Stimulated activated CD4-positive, alpha-beta T cell treated with anti-CD3 and anti-CD28 coated beads, Interleukin-15, amount 100 ng/mL, for 48 hours (primary cell): ENCODE results near the gene USF1.
A peak's percentile ranks its signal among the peaks of the same experiment; 100 is the strongest.
"Not testable (repeated sequence)": the region's sequence is repeated elsewhere in the genome, so short reads cannot be mapped to it uniquely, and the experiment has no call there.

Source experiments
- DNase-seq, 2 donors: peaks; one replicate each; pipeline ENCODE4 v3.0.0-alpha.2; 2020; ENCODE audit warnings: low read depth in 2 of 2

Gene USF1

GRCh38 chr1:161077426-161077825, 31.6 kb upstream of the USF1 start:
- no peak for DNase-seq

- no peak for DNase-seq
Observed at GRCh38 chr1:161076410-161076809, 30.6 kb upstream of the USF1 start.

- no peak for DNase-seq
Observed at GRCh38 chr1:161074676-161075368, 29.0 kb upstream of the USF1 start.

GRCh38 chr1:161073474-161074121, 27.8 kb upstream of the USF1 start:
- DNase-seq: no peak

GRCh38 chr1:161072751-161073449, 27.1 kb upstream of the USF1 start:
- no peak for DNase-seq

GRCh38 chr1:161071886-161072371, 26.2 kb upstream of the USF1 start:
- DNase-seq: peak in 1 of 2 donors; percentile 32

GRCh38 chr1:161070761-161071160, 25.0 kb upstream of the USF1 start:
- DNase-seq: no peak

GRCh38 chr1:161069731-161070270, 24.0 kb upstream of the USF1 start, which contains the start of gene ARHGAP30:
ARHGAP30 (minus strand) TSS chr1:161069891; CDS start chr1:161069624, 267 bp downstream.
- DNase-seq: peak; percentile 81 to 82

- DNase-seq: no peak
Observed at GRCh38 chr1:161069241-161069640, 23.5 kb upstream of the USF1 start.

GRCh38 chr1:161068306-161069234, 22.8 kb upstream of the USF1 start:
- peak; percentile 66 to 74 for DNase-seq

- peak in 1 of 2 donors; percentile 20 for DNase-seq
Observed at GRCh38 chr1:161066694-161067093, 20.9 kb upstream of the USF1 start.

- DNase-seq: not testable (repeated sequence)
Observed at GRCh38 chr1:161065681-161066080, 19.9 kb upstream of the USF1 start.

- DNase-seq: not testable (repeated sequence)
Observed at GRCh38 chr1:161063936-161064335, 18.2 kb upstream of the USF1 start.

GRCh38 chr1:161061419-161061818, 15.6 kb upstream of the USF1 start:
- no peak for DNase-seq

GRCh38 chr1:161059293-161059692, 13.5 kb upstream of the USF1 start:
- no peak for DNase-seq

- DNase-seq: no peak
Observed at GRCh38 chr1:161054805-161055204, 9.0 kb upstream of the USF1 start.

- DNase-seq: no peak
Observed at GRCh38 chr1:161054232-161054631, 8.5 kb upstream of the USF1 start.

GRCh38 chr1:161052899-161053298, 7.1 kb upstream of the USF1 start:
- no peak for DNase-seq

- no peak for DNase-seq
Observed at GRCh38 chr1:161051219-161051618, 5.4 kb upstream of the USF1 start.

GRCh38 chr1:161048949-161049722, 3.4 kb upstream of the USF1 start:
- DNase-seq: no peak
